CD14-positive monocyte (primary cell): ENCODE results near the gene RPP21. TPM values are rescaled to one million over a fixed set of nuclear protein-coding genes. Genes with fewer than 3 reads are reported as not detected.

Experiments
- DNase-seq, 3 donors: peaks; one replicate each; pipeline ENCODE4 v3.0.0-alpha.2; 2011 to 2022
- H2AFZ ChIP-seq: 2 replicates; pipeline ENCODE4 v1.6.0; 2012; ENCODE audit warnings: mild to moderate bottlenecking, low read depth, low read length, inconsistent platforms; ENCODE audit not compliant: insufficient read depth, poor library complexity, severe bottlenecking
- H3K27ac ChIP-seq, 2 donors: 1 replicate in 1 of 2; 2 replicates in 1 of 2; pipeline ENCODE4 v1.5.1; 2012 to 2013; ENCODE audit warnings: low read length in 2 of 2, control low read depth in 1 of 2, inconsistent platforms in 1 of 2, low read depth in 1 of 2, mild to moderate bottlenecking in 1 of 2
- H3K27me3 ChIP-seq, 2 donors: one replicate each; pipeline versions ENCODE4 v1.6.0 to v1.6.1; 2011 to 2013; ENCODE audit warnings: low read length in 2 of 2; ENCODE audit not compliant: control insufficient read depth in 2 of 2, insufficient read depth in 2 of 2
- H3K36me3 ChIP-seq, 2 donors: replicated peaks in 1 of 2; 1 replicate in 1 of 2; 2 replicates in 1 of 2; pipeline versions ENCODE4 v1.5.1 to v1.6.1; 2012 to 2013; ENCODE audit warnings: low read length in 2 of 2, control low read depth in 1 of 2, inconsistent platforms in 1 of 2, mild to moderate bottlenecking in 1 of 2; ENCODE audit not compliant: insufficient read depth in 2 of 2, control insufficient read depth in 1 of 2
- H3K4me1 ChIP-seq, 2 donors: 1 replicate in 1 of 2; 2 replicates in 1 of 2; pipeline versions ENCODE4 v1.5.1 to v1.6.1; 2012 to 2013; ENCODE audit warnings: low read length in 2 of 2, control low read depth in 1 of 2, inconsistent platforms in 1 of 2, mild to moderate bottlenecking in 1 of 2, moderate library complexity in 1 of 2; ENCODE audit not compliant: insufficient read depth in 2 of 2, control insufficient read depth in 1 of 2
- H3K4me2 ChIP-seq: replicated peaks from 2 replicates; pipeline ENCODE3; 2012; ENCODE audit warnings: low read length, moderate library complexity, mild to moderate bottlenecking; ENCODE audit not compliant: poor library complexity, severe bottlenecking; ENCODE audit errors: extremely low read depth
- H3K4me3 ChIP-seq, 3 experiments: fragments of 200-600 bp in 1 of 3; sonication (generic) in 1 of 3; replicated peaks in 1 of 3; 1 replicate in 2 of 3; 2 replicates in 1 of 3; pipeline ENCODE4 v1.5.1; 2011 to 2013; ENCODE audit warnings: low read length in 3 of 3, mild to moderate bottlenecking in 3 of 3, control low read depth in 2 of 3, low read depth in 2 of 3, inconsistent platforms in 1 of 3, moderate library complexity in 1 of 3
- H3K79me2 ChIP-seq: 2 replicates; pipeline ENCODE4 v1.6.0; 2012; ENCODE audit warnings: mild to moderate bottlenecking, control low read depth, inconsistent platforms, low read length, moderate library complexity; ENCODE audit not compliant: insufficient read depth
- H3K9ac ChIP-seq: 2 replicates; pipeline ENCODE4 v1.6.0; 2017; ENCODE audit warnings: low read length, mild to moderate bottlenecking; ENCODE audit not compliant: insufficient read depth, poor library complexity, severe bottlenecking
- H3K9me3 ChIP-seq, 2 donors: replicated peaks in 1 of 2; 1 replicate in 1 of 2; 2 replicates in 1 of 2; pipeline versions ENCODE4 v1.5.1 to v1.6.1; 2012 to 2013; ENCODE audit warnings: low read length in 2 of 2, control low read depth in 1 of 2; ENCODE audit not compliant: control insufficient read depth in 1 of 2, insufficient read depth in 1 of 2
- H4K20me1 ChIP-seq: 2 replicates; pipeline ENCODE4 v1.6.0; 2012; ENCODE audit warnings: mild to moderate bottlenecking, low read length, control low read depth, moderate library complexity; ENCODE audit not compliant: insufficient read depth
- H3K27ac Mint-ChIP-seq, 7 donors: one replicate each; pipeline ENCODE4 v1.8.0; 2020; ENCODE audit warnings: mild to moderate bottlenecking in 7 of 7, mixed read lengths in 7 of 7, moderate library complexity in 6 of 7, inconsistent platforms in 2 of 7
- H3K27me3 Mint-ChIP-seq, 3 donors: one replicate each; pipeline ENCODE4 v1.8.0; 2021 to 2022; ENCODE audit warnings: low read depth in 3 of 3, mild to moderate bottlenecking in 3 of 3, mixed read lengths in 3 of 3, moderate library complexity in 3 of 3, inconsistent platforms in 1 of 3
- H3K36me3 Mint-ChIP-seq, 2 donors: one replicate each; pipeline ENCODE4 v1.8.0; 2020; ENCODE audit warnings: mixed read lengths in 2 of 2, inconsistent platforms in 1 of 2, mild to moderate bottlenecking in 1 of 2
- H3K4me1 Mint-ChIP-seq: one replicate; pipeline ENCODE4 v1.8.0; 2020; ENCODE audit warnings: mild to moderate bottlenecking, mixed read lengths
- H3K4me3 Mint-ChIP-seq, 2 donors: one replicate each; pipeline ENCODE4 v1.8.0; 2020; ENCODE audit warnings: mild to moderate bottlenecking in 2 of 2, mixed read lengths in 2 of 2, moderate library complexity in 1 of 2
- H3K9me3 Mint-ChIP-seq, 7 donors: one replicate each; pipeline ENCODE4 v1.8.0; 2020 to 2022; ENCODE audit warnings: mixed read lengths in 7 of 7, mild to moderate bottlenecking in 6 of 7, moderate library complexity in 6 of 7, inconsistent platforms in 2 of 7
- CTCF ChIP-seq: fragments of 200-600 bp; IDR thresholded peaks from one replicate; pipeline ENCODE4 v1.8.0; 2022; ENCODE audit warnings: antibody characterized with exemption, mild to moderate bottlenecking
- WGBS: methylation state at CpG from one replicate; pipeline ENCODE4 v1.1.5; 2013; ENCODE audit warnings: missing lambda C conversion rate; ENCODE audit not compliant: insufficient coverage; 5-methylcytosine and 5-hydroxymethylcytosine counted together
- intact Hi-C, 2 donors: fragments of 100-400 bp; cut with micrococcal nuclease; formaldehyde crosslinking; loops; one replicate each; pipeline versions ENCODE4 v1.15.0 to v1.15.1; 2023
- polyA plus RNA-seq, 3 donors: library from polyadenylated mRNA; depleted of rRNA in 1 of 3; unstranded in 2 of 3; stranded (reverse) in 1 of 3; fragments of 300-500 nt in 2 of 3; fragments of >200 nt in 1 of 3; fragmentation: Illumina TruSeq in 2 of 3; gene quantifications; 1 replicate in 2 of 3; 2 replicates in 1 of 3; pipeline ENCODE4 v1.2.3, GENCODE V29; 2012 to 2021

Gene RPP21
- polyA plus RNA-seq, 3 donors, result 59.2 to 63.6 (median 59.5) TPM

- no peak overlapping the region for H3K4me3 ChIP-seq
- no peak overlapping the region for H3K9ac ChIP-seq
- H3K27ac ChIP-seq, result no peak overlapping the region
- no peaks in the 10 kb centered on the region for H3K36me3 Mint-ChIP-seq
- DNase-seq, result no peak
- H2AFZ ChIP-seq, result no peak overlapping the region
- H3K79me2 ChIP-seq, result no peaks in the 10 kb centered on the region
- H3K4me1 ChIP-seq, result no peaks in the 10 kb centered on the region
- peaks cover 0 to 5% (median 1%) of the 10 kb centered on the region in 7 donors for H3K9me3 Mint-ChIP-seq
- H3K27ac Mint-ChIP-seq, result no peak overlapping the region
- intact Hi-C loops, result no loop called here
- no peaks in the 10 kb centered on the region for H3K36me3 ChIP-seq
- no peak for TF ChIP-seq CTCF
- H3K4me1 Mint-ChIP-seq, result peaks cover 2% of the 10 kb centered on the region
- H3K4me3 Mint-ChIP-seq, result no peak overlapping the region
- H3K4me2 ChIP-seq, result no peak overlapping the region
- no peaks in the 10 kb centered on the region for H4K20me1 ChIP-seq
- H3K9me3 ChIP-seq, result no peaks in the 10 kb centered on the region
- H3K27me3 Mint-ChIP-seq, result peaks cover 27 to 55% (median 45%) of the 10 kb centered on the region in 3 donors
- peaks cover 27 to 38% of the 10 kb centered on the region in 2 donors for H3K27me3 ChIP-seq
- no CpG with 5 or more reads among the region's 1 CpG for WGBS
These were observed 33.5 kb downstream of the RPP21 start for GRCh38 chr6:30378290-30378937.

DNA sequence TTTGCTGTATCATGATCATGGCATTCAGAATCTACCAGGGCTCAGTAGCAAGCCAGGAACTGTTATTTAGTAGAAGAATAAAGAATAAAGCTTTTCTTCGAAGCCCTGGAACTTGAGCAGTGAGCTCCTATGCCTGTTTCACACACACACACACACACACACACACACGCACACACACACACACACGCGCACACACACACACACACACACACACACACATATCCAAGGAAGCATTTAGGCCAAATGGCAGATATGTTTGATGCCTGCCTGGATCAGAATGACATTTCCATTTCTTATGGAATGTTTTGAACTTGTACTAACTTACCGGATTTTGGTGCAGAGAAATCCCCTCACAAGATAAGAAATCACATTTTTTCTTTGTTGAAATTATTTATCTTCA lies 35.5 kb downstream of the RPP21 start:
- Mint-ChIP-seq H3K27me3 (peaks cover 37 to 61% (median 42%) of the 10 kb centered on the region in 3 donors), H3K27ac (no peak overlapping the region), H3K36me3 (no peaks in the 10 kb centered on the region), H3K9me3 (peaks cover 0 to 6% (median 0%) of the 10 kb centered on the region in 7 donors), H3K4me3 (peak overlapping the region in 1 of 2 donors; percentile 47), H3K4me1 (peaks cover 3% of the 10 kb centered on the region)
- no peaks in the 10 kb centered on the region for H3K4me1 ChIP-seq
- no peak overlapping the region for H3K4me2 ChIP-seq
- 0% methylated on average over 1 of the region's 5 CpGs for WGBS
- no peaks in the 10 kb centered on the region for H3K79me2 ChIP-seq
- peaks cover 28 to 36% of the 10 kb centered on the region in 2 donors for H3K27me3 ChIP-seq
- H3K36me3 ChIP-seq, result no peaks in the 10 kb centered on the region
- no peak overlapping the region for H3K27ac ChIP-seq
- no peak overlapping the region for H3K4me3 ChIP-seq
- intact Hi-C loops, result no loop called here
- no peak for TF ChIP-seq CTCF
- H2AFZ ChIP-seq, result no peak overlapping the region
- H3K9ac ChIP-seq, result no peak overlapping the region
- no peaks in the 10 kb centered on the region for H4K20me1 ChIP-seq
- no peak for DNase-seq
- H3K9me3 ChIP-seq, result no peaks in the 10 kb centered on the region
